DLD1 (cell line): ENCODE data around the gene DCUN1D3.
"Not testable (repeated sequence)": the region's sequence is repeated elsewhere in the genome, so short reads cannot be mapped to it uniquely, and the experiment has no call there.

Experiments
- in situ Hi-C: cut with HindIII; loops from 2 replicates; pipeline ENCODE4 v1.10.0; 2017; ENCODE audit warnings: low sequenced_read_pairs

Gene DCUN1D3

DNA sequence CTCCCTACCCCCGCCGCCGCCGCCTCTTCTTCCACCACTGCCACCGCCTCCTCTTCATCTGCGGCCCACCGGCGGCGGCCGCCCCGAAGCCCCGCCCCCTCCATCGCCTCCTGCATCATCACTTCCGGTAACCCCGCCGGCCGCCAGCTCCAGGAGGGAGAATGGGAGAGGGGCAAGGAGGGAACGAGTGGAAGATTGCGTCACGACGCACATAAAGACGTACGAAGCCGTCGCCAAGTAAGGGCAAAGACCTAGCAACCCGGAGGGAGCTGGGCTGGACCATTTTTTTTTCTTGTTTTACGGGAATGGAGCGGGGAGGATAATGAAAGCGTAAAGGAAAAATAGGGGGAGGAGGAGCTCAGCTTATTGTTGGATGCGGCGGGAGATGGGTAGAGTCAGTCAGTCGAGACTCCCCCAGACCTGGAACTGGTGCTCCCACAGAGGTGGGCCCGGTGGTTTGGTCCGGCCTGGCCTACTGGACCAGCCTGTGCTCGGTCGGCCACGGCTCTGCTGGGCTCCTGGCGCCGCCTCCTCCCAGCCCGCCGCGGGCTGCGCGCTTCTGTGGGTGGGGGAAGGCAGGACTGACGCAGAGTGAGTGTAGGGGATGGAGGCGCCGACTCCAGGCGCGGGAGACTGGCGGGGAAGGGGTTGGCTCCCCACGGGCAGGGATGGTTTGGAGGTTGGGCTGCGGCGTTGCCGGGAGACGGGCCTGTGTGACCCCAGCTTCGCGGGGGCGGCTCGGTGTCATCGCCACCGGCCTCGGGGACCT is at the start of gene DCUN1D3, which contains the start of gene LYRM1:
DCUN1D3 (minus strand) TSS at position 60 of the 769 bp plus-strand sequence. CDS start 37,820 bp downstream, outside the sequence.
LYRM1 (plus strand) TSS at position 473 of the 769 bp plus-strand sequence. CDS start 14,785 bp downstream, outside the sequence.
- in situ Hi-C loops: no loop called here

GRCh38 chr16:20949660-20950059 is 49.5 kb upstream of the DCUN1D3 start:
- in situ Hi-C loops: no loop called here

- in situ Hi-C loops: no loop called here
Measured at GRCh38 chr16:20948444-20948843, 48.3 kb upstream of the DCUN1D3 start.

GRCh38 chr16:20946015-20946629 is 46.0 kb upstream of the DCUN1D3 start:
- in situ Hi-C loops: no loop called here

- in situ Hi-C loops: not testable (repeated sequence)
Measured at GRCh38 chr16:20945575-20945875, 45.4 kb upstream of the DCUN1D3 start.

DNA sequence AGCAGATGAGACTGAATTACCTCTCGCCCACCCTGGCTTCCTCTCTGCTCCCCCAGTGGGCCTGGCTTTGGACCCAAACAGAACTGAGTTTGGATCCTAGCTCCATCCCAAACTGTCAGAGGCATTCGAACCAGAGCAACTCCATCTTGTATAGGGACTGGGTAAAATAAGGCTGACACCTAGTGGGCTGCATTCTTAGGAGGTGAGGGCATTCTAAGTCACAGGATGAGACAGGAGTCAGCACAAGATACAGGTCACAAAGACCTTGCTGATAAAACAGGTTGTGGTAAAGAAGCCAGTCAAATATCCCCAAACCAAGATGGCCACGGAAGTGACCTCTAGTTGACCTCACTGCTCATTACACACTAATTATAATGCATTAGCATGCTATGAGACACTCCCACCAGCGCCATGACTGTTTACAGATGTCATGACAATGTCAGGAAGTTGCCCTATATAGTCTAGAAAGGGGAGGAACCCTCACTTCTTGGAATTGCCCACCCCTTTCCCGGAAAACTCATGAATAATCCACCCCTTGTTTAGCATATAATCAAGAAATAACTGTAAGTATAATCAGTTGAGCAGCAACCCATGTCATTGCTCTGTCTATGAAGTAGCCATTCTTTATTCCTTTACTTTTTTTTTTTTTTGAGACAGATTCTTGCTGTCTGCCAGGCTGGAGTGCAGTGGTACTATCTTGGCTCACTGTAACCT is 44.9 kb upstream of the DCUN1D3 start:
- in situ Hi-C loops: no loop called here

DNA sequence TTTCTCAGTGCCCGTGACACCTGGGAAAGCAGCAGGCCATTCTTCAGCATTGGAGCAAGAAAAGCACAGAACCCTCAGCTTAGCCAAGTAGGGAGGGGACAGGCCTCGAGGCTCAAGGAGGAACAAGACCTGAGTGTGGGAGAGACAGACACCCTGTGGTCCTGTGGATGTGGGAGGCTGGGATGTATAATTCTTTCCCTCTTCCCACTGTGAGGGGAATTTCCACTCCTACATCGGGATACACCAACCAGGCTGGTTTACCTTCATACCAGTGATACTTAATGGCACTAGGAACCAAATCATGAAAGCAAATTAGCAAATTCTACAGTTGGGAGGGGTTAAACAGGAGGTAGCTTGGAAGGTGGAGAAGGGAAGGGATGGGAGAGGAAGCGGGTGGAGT is 42.1 kb upstream of the DCUN1D3 start:
- in situ Hi-C loops: no loop called here

DNA sequence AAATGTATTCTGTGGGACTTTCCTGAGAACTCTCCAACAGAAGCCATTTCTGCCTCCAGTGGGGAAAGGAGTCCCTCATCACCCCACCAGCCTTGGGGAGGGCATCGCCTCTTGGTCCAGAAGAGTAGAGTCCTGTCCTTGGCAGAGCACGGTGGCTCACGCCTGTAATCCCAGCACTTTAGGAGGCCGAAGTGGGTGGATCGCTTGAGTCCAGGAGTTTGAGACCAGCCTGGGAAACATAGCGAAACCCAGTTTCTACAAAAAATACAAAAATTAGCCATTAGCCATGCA is 41.4 kb upstream of the DCUN1D3 start:
- in situ Hi-C loops: no loop called here

GRCh38 chr16:20940871-20941635 is 40.9 kb upstream of the DCUN1D3 start:
- in situ Hi-C loops: no loop called here

DNA sequence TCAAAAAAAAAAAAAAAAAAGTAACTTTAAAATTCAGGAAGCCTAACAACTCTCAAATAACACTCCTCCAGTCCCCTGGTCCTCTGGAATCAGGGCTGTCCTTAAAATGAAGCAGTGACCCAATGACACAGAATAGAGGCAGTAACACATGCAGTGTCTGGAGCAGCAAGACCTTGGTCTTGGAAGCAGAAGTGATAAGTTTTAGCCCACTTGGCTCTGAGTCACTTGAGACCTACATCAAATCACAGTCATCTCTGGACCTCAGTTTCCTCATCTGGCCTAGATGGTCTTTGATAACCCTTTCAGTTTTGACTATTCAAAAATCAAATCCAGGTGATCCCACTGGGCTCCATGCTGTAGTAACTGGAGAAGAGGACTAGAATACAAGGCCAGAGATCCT is 39.5 kb upstream of the DCUN1D3 start:
- in situ Hi-C loops: no loop called here

DNA sequence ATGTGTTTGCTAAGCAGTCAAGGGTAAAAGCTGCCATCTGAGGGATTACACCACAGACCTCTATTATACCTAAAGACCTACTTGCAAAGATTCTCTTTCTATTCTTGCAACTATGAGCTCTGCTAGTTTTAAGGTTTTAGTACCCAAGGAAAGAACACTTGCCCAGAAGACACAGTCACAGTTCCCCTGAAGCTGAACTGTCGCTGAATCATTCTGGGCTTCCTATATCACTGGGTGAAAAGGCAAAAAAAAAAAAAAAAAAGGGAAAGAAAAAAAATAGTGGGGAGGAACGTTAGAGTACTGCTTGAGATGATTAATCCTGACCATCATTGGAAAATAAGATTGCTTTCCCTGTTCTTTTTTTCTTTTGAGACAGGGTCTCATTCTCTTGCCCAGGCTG is 38.3 kb upstream of the DCUN1D3 start:
- in situ Hi-C loops: no loop called here

DNA sequence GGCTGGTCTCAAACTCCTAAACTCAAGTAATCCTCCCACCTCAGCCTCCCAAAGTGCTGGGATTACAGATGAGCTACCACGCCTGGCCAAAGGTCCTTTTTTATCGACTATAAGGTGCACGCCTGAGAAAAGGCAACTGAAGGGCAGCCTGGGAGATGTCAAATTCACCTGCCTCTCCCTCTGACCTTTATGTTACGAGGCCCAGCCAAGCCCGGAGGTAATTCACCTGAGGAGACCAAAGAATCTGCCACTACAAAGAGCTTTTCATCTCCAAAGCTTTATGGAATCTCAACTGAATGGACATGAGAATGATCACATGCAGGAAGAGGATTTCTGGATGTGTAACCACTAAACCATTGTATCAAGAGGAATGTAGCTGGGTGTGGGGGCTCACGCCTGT is 37.6 kb upstream of the DCUN1D3 start:
- in situ Hi-C loops: no loop called here

DNA sequence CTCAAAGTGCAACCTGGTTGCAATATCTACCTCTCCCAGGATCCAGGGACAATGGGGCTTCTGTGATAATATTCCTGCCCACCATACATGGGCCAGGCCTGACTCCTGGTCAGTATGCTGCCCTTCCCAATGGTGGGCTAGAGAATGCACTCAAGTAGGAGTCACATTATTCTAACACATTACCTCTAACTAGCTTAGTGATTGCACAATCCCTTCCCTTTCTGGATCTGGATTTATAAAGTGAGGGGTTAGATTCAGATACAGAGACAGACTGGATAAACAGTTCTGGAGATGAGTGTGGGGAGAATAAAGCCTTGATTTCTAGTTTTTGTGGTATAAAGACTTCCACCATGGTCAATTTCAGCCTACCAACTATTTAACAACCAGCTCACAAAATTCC is 33.4 kb upstream of the DCUN1D3 start:
- in situ Hi-C loops: no loop called here

DNA sequence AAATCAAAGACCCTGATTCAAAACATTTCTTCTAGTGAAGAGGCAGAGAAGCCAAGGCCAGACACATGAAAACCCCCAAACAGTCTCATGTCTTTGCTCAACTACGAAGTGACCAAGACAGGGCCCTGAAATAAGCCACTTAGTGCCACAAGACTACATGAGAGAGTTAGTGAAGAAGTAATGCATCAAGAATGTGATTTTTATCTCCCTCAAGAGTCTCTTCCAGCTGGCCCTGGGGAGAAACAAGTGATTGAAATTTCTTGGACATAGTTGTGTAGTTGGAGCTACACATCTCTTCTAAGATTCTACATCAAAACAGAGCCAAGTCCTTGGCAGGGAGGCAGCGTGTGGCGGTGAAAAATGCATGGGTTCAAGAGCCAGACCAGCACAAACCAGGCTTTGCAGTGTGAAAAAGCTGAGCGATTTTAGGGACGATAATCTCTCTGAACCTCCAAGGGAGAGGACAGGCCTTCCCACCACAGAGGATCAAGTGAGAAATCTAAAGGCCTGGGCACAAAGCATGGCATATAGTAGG is 31.0 kb upstream of the DCUN1D3 start:
- in situ Hi-C loops: no loop called here

GRCh38 chr16:20930365-20930690 is 30.2 kb upstream of the DCUN1D3 start:
- in situ Hi-C loops: no loop called here

- in situ Hi-C loops: not testable (repeated sequence)
Measured at GRCh38 chr16:20929676-20930364, 29.7 kb upstream of the DCUN1D3 start.

- in situ Hi-C loops: no loop called here
Measured at GRCh38 chr16:20928774-20929411, 28.7 kb upstream of the DCUN1D3 start.

- in situ Hi-C loops: no loop called here
Measured at GRCh38 chr16:20925751-20926150, 25.6 kb upstream of the DCUN1D3 start.

GRCh38 chr16:20923876-20924275 is 23.7 kb upstream of the DCUN1D3 start:
- in situ Hi-C loops: no loop called here

GRCh38 chr16:20920799-20921198 is 20.6 kb upstream of the DCUN1D3 start:
- in situ Hi-C loops: no loop called here
